DMS79 (cell line): ENCODE results near the gene MIB2.
"Not testable (repeated sequence)": the region's sequence is repeated elsewhere in the genome, so short reads cannot be mapped to it uniquely, and the experiment has no call there.

Experiments
- DNase-seq: peaks from one replicate; lab custom pipeline; 2025; lab: John Stamatoyannopoulos, UW

MIB2 gene

DNA sequence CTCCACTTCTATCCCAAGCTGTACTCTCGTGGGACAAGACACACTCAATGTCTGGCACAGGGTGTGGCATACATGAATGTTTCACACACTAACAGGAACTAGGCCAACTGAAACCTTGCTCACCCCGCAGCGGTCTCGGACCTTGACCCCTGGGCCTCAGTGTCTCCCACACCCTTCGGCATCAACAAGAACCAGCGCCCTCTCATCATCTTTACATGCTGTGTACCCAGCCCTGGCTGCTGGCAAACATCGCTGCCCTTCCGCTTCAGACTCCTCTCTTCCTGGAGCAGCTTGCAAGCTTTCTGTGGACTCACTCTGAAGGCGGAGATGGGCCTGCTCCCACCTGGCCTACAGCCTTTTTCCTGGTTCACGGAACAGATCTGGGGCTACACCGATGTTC, 33.0 kb downstream of the MIB2 start:
- not testable (repeated sequence) for DNase-seq

DNA sequence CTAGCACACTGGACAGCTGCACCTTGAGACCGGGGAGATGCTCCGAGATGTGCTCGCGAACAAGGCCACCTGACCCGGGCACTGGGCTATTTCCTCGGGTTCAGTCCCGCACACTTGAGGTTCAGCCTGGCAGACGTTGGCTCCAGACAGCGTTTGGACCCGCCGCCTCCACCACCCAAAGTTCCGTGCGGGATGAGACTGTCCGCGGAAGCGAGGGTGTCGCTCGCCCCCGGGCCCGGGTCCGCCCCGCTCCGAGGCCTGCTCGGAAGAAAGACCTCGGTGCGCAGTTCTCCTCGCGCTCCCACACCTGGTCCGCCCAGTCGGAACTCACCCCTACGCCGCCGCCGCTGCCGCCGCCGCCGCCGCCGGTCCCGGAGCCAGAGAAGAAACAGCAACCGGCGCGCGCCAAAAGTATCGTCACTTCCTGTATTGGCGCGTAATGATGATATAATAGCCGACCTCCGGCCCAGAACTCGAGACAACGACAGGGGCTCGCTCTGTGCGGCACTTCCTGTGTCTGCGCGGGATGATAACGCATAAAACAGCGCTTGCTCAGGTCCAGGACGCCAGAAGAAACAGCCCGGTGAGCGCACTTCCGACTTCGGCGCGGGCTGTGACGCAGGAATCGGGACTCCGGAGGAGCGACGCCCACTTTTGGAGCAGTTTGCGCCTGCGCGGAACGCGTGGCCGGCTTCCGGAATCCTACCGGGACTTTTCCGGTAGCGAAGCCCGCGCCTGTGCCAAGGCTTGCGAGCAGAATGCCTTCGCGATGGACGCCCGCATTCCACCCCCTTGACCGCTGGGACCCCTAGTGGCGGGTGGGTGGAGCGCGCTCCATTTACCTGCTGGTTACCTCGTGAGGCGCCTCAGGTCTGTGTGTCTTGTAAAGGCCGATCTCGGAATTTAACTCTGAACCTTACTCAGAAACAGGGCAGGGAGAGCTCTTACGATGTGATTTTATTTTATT, 43.6 kb downstream of the MIB2 start, which contains the start of gene CDK11B:
CDK11B (minus strand) TSS at position 422 of the 967 bp plus-strand sequence. CDS start 1,519 bp downstream, outside the sequence.
- peak; percentile 94 for DNase-seq

DNA sequence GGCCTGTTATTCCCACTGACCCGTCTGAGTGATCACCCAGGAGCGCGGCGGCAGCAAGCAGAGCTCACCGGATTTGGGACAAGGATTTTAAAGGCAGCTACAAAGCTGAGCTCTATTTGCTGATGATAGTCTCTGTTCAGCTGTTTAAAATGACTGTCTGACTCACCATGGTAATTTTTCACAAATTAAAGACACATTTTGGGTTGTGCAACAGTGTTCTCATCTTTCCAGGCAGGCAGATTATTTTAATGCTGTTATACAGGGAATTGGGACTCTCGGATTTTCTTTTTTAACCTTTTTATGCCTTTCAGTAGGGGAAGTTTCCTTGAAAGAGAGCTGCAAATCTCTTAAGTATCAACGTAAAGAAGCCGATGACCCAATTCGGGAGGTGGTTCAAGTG, 47.1 kb downstream of the MIB2 start:
- DNase-seq = not testable (repeated sequence)

DNA sequence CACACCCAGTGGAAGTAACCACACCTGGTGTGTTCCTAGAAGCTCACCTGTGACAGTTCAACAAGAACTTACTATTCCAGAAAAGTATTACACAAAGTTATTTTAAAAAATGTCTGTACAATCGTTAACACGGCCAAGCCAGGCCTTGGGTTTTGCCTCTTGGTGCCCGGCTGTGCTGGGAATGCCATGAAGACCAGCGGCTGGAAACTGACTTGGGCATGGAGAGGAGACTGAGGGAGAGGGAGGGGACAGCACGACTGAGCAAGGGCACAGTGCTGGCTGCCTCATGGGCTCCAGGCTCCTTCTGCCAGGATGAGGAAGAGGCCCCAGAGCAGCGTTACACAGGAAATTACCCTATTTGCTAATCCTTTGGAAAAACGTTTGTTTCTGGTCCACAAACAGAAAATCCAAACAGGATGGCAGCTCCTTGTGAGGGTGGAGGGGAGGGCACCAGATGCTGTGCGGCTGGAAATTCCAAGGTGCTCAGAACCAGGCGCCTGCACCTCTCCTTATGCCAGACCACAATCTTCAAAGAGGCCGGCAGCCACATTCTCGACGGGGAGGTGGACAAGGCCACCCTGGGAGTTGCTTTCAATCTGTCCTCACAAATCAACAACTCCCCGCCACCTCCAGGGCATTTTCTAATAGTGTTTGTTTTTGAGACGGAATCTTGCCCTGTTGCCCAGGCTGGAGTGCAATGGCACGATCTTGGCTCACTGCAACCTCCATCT, 47.7 kb downstream of the MIB2 start:
- DNase-seq = not testable (repeated sequence)

DNA sequence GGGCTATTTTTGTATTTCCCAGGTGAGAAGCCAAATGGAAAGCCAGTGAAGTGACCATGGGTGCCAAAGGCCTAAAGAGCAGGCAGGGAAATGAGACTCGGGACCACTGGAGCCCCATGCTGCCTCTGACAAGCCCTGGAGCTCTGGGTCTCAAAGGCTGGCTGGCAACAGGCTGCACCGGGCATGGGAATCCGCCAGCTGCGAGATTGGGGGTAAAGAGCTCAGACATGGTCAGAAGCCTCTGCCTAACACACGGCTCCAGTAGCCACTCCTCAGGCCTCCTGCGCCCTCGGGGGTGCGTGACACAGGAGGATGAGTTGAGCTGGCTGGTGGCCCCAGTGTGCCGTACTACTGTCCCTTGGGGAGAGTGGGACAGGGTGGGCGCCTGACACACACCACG, 49.0 kb downstream of the MIB2 start:
- not testable (repeated sequence) for DNase-seq

DNA sequence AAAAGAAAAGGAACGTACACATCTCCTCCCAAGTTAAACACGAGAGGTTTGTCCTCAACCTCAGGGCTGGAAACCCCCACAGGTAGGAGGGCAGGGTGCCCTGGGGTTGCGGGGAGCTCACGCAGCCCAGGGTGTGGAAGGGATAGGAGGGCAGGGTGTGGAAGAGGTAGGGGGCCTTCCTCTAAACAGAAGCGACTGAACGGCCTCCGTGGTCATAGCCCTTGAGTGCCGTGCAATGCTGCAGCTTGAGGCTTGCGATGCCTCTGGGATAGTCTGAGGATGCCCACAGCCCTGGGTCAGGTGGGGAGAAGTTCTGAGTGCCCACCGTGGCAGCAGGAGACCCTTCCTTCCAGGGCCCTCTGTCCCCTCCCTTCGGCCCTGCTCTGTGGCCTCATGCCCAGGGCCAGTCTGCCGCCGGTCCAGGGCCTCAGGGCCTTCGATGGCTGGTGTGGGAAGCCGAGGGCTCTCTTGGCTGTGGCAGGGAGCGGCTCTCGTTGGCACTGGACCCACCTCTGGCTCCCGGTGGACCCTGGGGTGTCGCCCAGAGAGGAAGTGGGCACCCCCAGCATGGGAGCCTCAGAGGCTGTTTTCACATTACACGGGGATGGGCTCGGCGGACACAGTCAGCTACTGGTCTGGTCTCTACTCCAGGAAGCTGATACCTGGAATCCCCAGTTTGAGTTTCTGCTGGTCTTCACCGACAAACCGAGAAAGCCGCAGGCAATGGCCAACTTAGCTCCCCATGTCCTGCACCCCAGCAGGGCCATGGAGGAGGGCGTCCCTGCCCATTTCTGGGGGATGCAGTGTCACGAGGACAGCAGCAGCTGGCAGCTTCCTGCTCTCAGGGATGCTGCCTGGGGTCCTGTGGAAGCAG, 49.9 kb downstream of the MIB2 start:
- no peak for DNase-seq

DNA sequence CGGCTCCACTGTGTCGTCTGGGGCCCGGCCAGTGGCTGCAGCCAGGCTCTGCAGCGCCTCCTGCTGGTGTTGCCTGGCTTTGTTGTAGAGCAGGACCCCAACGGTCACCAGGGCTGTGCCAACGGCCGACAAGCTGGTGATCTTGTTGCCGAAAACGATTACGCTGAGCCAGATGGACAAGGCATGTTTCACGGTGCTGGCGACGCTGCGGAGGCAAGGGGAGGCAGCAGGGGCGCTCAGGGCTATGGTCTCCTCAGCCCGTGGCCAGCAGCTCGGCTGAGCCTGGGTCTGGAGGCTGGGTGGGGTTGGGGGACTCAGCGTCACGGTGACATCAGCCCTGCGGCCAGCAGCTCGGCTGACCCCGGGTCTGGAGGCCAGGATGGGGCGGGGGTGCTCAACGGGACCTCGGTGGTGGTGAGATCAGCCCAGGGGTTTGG, 50.5 kb downstream of the MIB2 start:
- no peak for DNase-seq

DNA sequence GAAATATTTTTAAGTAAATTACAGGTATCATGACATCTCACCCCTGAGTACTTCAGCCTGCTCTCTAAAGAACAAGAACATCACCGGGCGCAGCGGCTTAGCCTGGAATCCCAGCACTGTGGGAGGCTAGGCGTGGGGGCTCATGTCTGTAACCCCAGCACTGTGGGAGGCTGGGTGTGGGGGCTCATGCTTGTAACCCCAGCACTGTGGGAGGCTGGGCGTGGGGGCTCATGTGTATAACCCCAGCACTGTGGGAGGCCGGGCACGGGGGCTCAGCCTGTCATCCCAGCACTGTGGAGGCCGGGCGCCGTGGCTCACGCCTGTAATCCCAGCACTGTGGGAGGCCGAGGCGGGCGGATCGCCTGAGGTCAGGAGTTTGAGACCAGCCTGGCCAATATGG, 51.2 kb downstream of the MIB2 start:
- DNase-seq = no peak

DNA sequence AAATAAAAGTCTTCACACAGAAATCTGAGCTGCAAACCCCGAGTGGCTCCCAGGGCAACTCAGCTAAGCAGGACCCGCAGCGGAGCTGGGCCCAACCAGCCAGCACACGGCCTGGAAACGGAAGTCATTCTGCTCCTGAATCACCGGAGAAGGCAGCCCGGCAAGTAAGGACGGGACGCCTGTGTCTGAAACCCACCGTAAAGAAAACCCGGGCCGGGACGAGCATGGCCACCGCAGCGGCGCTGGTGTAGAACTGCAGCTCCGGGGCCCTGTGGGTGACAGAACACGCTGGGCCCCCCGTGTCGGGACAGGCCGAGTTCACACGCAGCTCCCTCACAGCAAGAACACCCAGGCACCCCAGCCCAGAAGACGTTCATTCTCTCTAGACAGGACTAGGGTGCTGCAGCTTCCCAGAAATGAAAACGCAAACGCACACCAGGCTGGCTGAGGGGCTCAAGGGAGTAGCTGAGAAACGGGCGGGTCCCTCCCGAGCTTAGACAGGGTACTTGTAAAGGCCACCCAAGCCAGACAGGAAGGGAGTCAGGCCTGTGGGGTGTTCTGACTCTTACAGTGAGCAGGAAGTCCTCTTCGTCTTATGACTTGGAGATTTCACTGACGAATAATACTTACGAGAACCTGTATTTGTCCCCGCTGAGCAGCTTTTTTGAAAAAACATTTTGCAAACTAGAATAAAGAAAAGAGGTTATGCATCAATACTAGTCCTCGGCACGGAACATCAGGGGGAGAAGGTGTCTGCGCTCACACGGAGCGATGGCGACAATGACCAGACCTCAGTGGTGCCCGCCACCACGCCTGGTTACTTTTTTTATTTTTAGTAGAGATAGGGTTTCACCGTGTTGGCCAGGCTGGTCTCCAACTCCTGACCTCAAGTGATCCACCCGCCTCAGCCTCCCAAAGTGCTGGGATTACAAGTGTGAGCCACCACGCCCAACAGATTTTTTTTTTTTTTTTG, 54.5 kb downstream of the MIB2 start:
- no peak for DNase-seq

DNA sequence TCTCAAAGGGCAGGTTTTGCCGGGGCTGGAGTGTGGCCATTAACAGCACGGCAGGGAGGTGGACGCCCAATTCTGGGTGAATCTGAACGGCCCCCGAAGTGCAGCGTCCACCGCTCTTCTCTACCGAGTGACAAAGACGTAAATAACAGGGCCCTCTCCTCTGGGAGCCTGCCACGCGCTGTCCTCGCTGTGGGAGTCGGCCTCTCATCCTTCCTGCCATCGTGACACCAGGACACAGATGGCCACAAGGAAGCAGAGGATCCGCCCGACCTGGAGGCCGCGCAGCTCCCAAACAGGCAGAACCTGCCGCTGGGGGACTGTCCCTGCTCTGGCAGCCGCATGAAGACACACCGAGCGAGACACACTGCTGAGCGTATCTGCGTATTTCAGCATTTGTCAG, 55.6 kb downstream of the MIB2 start:
- no peak for DNase-seq

DNA sequence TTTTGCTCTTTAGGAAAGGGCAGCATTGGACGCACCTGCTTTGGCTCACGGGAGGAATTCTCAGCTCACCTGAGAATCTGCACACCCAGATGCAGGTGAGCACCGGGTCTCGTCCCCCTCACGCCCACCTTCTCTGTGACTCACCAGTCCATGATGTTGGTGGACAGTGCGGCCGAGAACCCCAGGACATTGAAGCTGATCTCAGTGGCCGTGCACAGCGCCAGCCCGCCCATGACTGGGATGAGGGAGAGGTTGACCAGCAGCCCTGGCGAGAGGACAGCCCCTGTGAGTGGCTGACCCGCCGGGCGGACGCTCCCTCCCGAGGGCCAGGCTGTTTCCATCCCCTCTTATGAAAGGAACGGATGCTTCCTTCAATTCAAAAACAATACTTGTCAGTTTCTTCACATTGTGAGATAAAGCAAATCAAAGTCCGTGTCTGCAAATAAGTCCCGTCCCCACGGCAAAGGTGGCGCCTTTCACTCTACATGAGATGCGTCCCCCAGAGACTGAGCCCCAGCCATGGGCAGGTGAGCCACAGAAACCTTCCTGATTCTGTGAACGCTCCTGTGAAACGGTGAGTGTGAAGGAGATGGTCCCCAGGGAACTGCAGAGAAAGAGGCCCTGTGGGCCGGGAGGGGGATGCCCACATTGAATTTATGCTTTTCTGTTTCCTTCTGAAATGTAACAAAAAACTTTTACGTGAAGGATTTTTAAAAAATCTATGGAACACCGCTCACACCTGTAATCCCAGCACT, 56.2 kb downstream of the MIB2 start:
- DNase-seq = no peak

DNA sequence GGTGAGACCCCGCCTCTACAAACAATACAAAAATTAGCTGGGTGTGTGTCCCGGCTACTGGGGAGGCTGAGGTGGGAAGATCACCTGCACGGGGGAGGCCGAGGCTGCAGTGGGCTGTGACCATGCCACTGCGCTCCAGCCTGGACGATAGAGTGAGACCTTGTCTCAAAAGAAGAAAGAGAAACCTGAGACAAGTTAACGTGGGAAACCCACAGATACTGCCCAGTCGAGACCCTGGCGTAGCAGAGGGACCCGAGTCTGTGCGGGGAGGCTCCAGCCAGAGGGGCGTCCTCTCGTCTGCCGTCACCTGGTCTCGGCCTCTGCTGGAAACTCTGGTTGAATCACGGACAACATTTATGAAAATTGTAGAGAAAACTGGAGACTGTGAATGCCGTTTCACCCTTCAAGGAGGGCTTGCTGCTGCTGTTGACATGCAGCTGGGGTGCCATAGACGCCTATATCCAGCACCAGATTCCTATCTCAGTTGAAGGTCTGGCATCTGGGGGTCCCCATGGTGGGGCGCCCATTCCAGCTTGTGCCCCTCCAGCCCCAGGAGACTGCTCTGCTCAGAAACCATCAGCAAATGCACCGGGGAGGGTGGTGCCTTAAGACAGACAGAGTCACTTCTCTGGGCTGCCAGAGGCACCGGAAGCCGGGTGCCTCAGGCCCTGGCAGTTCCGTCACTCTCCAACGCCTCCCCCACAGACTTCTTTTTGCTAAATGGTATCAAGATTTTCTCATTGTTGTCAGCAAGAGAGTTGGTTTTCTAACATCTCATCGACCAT, 57.1 kb downstream of the MIB2 start:
- DNase-seq = no peak

DNA sequence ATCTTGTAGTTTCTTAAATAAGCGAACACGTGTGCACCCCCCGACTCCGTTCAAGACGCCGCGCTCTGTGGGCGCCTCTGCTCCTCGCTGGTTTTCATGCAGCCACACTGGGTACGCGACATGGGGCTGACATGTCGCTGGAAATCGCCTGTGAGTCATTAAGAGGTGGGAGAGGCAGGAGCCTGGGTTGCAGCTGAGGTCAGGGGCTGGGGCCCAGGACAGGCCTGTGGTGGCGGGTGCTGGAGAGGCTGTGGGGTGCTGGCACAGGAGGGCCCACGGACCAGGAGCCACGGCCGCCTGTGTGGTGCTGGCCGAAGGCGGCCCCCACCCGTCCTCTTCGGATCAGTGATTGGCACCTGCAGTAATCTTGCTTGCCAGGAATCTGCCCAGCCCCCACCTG, 59.5 kb downstream of the MIB2 start:
- DNase-seq = not testable (repeated sequence)

DNA sequence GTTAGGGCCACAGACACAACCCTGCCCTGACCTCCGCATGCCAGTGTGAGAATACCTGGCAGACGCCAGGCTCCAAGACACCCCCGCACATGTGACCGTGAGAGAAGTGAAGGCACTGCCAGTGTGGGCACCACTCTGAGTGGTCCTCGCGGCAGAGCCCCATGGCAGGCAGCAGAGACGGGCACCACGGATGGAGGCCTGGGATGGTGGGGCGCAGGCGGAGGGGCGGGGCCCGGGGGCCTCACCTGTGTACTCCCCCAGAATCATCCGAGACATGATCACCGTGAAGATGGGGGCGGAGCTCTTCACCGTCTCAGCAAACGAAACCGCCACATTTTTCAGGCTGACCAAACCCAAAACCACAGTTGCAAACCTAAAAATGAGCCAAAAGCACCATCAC, 59.9 kb downstream of the MIB2 start:
- DNase-seq = not testable (repeated sequence)

DNA sequence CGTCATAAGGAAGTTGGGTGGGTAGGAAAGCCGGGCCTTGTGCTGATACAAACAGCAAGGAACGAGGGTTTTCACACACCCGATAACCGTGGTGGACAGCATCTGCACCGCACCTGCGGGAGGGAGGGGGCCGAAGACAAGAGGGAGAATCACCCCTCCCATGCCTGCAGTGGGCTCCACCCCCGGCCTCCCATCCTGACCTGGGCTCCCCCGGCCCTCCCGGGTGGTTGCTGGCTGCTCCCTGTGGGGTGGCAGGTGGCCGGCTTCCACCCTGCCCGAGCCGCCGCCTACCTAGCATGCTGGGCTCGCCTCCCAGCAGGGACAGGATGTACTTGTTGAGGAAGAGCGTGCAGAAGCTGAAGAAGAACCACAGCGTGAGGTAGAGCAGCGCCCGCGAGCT, 60.8 kb downstream of the MIB2 start:
- DNase-seq = not testable (repeated sequence)

DNA sequence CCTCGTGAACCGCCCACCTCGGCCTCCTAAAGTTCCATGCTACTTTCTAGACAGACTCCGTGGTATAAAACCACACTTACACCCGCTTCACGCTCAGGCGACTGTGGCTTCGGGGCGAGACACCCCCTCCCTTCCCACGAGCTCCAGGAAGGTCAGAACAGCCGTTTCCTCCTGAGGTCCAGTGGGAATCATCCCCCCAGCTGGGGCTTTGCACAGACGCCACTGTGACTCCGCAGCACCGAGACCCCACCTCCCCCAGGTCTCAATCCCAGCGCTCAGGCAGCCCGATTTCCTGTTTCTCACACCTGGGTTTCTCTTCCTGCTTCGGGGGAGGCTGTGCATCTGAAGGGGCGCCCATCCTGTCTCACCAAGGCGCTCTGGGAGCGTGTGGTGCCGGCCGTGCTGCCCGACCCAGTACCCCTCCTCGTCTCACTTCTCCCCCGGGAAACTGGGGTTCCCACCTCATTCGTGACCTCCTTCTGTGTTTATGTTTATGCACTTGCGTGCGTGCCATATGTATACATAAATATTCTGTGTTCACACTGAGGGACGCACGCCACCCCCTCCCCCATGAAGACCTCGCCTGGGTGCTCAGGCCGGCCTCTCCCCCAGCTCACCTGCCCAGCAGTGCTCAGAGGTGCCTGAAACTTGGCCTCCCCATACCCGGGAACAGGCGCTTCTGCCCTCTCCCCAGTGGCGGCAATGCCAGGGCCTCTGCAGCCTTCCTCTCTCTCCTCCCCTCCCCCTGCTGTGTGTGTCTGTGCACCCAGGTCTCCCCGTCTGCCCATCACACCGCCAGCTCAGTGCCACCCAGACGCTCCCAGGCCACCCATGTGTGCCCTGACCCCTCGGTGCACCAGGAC, 62.6 kb downstream of the MIB2 start:
- no peak for DNase-seq

DNA sequence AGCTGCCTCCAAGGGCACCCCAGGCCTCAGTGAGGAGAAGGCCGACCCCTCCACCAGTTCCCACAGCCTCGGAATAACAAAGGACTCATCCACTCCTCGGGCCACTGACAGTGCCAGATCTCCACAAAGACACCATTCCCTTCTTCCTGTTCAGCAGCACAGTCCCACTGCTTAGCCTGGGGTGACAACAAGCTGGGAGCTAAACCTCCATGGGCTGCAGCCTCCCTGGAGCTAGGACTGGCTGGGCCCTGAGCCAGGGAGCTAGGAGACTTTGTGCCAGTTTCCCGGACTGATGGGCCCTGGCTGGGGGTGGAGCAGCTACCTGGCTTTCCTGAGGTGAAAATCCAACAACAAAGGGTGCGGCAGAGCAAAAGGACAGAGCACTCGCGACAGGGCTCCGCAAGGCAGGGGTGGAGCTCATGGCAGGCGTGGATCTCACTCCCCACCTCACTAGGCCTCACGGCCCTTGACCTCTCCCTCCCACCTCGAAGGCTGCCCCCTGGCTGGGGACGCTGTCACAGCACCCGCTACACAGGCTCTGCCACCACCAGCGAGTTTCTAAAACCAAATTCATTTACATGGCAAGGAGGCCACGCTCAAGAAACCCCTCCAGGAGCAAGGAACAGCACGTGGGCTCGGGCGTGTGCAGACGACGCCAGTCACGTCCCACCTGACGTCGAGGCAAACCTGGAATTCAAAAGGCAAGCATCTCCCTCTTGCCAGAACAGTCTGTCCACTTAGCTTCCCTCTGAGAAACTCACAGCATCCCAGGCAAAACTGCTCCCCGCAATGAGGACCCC, 63.5 kb downstream of the MIB2 start:
- no peak for DNase-seq
